HG02885 (cell line): ENCODE measurements around the gene BEND2.

Experiments
- ATAC-seq: cut with Tn5 transposase; IDR thresholded peaks from one replicate; pipeline ENCODE4 v1.9.1; 2021; ENCODE audit warnings: mild to moderate bottlenecking; ENCODE audit not compliant: unreplicated experiment, poor library complexity

The BEND2 gene

DNA sequence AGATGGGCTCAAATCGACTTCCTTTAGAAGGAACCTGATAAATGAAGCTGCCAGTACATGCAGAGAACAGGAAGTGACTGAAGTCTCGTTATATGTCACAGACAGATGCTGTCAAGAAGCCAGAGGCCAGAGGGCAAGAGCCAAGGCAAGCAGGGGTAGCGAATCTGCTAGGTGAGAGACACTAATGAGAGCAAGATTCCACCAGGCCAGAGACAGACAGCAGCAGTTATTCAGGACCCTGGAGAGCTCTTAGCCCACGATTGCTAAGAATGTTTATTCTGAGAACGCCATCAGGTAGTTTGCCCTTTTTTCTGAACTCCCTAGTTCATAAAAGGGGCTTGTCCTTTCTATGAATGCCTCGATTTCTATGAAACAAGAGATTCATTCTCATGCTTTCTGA is 73.7 kb downstream of the BEND2 start:
- ATAC-seq: no peak

- no peak for ATAC-seq
Measured at GRCh38 chrX:18146009-18146408, 74.7 kb downstream of the BEND2 start.

- ATAC-seq: no peak
Measured at GRCh38 chrX:18136816-18137215, 83.9 kb downstream of the BEND2 start.

- no peak for ATAC-seq
Measured at GRCh38 chrX:18133605-18134004, 87.1 kb downstream of the BEND2 start.

DNA sequence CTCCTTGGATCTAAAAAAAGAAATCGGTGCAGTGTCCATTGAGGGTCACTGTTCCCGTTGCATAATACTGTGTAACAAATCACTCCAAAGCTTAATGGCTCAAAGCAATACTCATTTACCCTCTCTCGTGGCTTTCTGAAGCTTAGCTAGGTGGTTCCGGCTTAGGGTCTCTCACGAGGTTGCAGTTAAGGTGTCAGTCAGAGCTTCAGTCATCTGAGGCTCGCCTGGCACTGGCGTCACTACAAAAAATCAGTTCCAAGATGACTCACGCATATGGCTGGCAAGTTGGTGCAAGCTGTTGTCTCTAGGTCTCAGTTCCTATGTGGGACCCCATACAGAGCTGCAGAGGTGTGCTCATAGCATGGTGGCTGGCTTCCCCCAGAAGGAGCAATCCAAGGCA is 91.0 kb downstream of the BEND2 start:
- no peak for ATAC-seq

DNA sequence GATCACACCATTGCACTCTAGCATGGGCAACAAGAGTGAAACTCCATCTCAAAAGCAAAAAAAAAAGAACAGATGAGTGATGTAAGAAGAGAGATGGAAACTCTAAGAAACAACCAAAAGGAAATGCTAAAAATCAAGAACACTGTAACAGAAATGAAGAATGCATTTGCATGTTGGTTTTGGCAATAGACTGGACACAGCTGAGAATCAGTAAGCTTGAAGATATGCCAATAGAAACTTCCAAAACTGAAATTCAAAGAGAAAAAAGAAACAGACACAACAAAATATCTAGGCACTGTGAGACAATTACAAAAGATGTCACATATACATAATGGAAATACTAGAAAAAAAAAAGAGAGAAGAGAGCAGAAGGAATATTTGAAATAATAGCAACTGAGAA is 93.7 kb downstream of the BEND2 start:
- no peak for ATAC-seq

DNA sequence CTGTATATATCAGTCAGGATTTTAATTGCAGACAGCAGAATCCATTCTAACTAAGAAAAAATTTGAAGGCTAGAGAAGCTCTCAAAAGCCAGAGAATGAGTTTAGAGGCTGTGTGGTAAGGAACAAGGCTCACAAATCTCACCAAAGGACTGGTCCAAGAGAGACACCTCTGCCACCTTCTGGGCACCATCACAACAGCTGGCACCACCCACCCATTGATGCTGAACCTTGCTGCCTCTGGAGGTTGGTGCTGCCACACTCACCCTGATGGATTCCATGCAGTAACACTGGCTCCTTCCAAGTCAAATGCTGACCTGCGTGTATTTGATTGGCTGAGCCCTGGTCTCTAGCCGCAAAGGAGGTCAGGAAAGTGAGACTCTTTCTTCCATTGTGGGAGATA is 100.8 kb downstream of the BEND2 start:
- ATAC-seq: no peak
